Neural crest cell (in vitro differentiated cells): ENCODE measurements around the gene CDKN2D. TPM values are rescaled to one million over a fixed set of nuclear protein-coding genes. Genes with fewer than 3 reads are reported as not detected.
"Not testable (repeated sequence)": the region's sequence is repeated elsewhere in the genome, so short reads cannot be mapped to it uniquely, and the experiment has no call there.

Experiments
- DNase-seq: peaks from one replicate; pipeline ENCODE4 v3.0.0; 2021; ENCODE audit warnings: low read depth, mixed read lengths, low spot score
- H3K27ac Mint-ChIP-seq: one replicate; pipeline ENCODE4 v1.8.0; 2021; ENCODE audit warnings: mild to moderate bottlenecking, mixed read lengths; ENCODE audit not compliant: unreplicated experiment
- H3K27me3 Mint-ChIP-seq: 2 replicates; pipeline ENCODE4 v1.8.0; 2021; ENCODE audit warnings: low read depth, mild to moderate bottlenecking, mixed read lengths
- H3K36me3 Mint-ChIP-seq: 2 replicates; pipeline ENCODE4 v1.8.0; 2021; ENCODE audit warnings: low read depth, mild to moderate bottlenecking, mixed read lengths
- H3K4me1 Mint-ChIP-seq: 2 replicates; pipeline ENCODE4 v1.8.0; 2021; ENCODE audit warnings: mixed read lengths
- H3K4me3 Mint-ChIP-seq: one replicate; pipeline ENCODE4 v1.8.0; 2021; ENCODE audit warnings: mild to moderate bottlenecking, mixed read lengths
- H3K9me3 Mint-ChIP-seq: 2 replicates; pipeline ENCODE4 v1.8.0; 2021; ENCODE audit warnings: mixed read lengths
- CTCF ChIP-seq: fragments of 200-600 bp; sonication (generic); conservative IDR thresholded peaks from 2 replicates; pipeline ENCODE4 v1.5.0; 2021; ENCODE audit warnings: antibody characterized with exemption, mild to moderate bottlenecking
- total RNA-seq: library from RNA; stranded (reverse); gene quantifications from 2 replicates; pipeline ENCODE4 v1.2.1, GENCODE V29; 2021

CDKN2D gene
- total RNA-seq, 1 donor from 2014 or later = 8.7 TPM

GRCh38 chr19:10532457-10532856 is 36.3 kb downstream of the CDKN2D start:
- no peaks in the 10 kb centered on the region for H3K9me3 Mint-ChIP-seq
- peaks cover 6% of the 10 kb centered on the region for H3K27me3 Mint-ChIP-seq
- no peak for DNase-seq
- no peak for TF ChIP-seq CTCF
- H3K4me3 Mint-ChIP-seq = no peak overlapping the region
- no peaks in the 10 kb centered on the region for H3K4me1 Mint-ChIP-seq
- H3K27ac Mint-ChIP-seq = no peak overlapping the region
- no peaks in the 10 kb centered on the region for H3K36me3 Mint-ChIP-seq

DNA sequence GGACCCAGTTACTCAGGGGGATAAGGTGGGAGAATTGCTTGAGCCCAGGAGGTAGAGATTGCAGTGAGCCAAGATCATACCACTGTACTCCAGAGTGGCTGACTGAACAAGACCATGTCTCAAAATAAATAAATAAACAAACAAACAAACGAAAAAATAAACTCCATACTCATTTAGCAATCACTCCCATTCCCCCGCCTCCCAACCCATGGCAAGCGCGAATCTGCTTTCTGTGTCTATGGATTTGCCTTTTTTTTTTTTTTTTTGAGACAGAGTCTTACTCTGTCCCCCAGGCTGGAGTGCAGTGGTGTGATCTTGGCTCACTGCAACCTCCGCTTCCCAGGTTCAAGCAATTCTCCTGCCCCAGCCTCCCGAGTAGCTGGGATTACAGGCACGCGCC is 41.9 kb downstream of the CDKN2D start:
- not testable (repeated sequence) for H3K9me3 Mint-ChIP-seq, H3K4me3 Mint-ChIP-seq, H3K4me1 Mint-ChIP-seq, DNase-seq, H3K36me3 Mint-ChIP-seq, H3K27ac Mint-ChIP-seq, H3K27me3 Mint-ChIP-seq

DNA sequence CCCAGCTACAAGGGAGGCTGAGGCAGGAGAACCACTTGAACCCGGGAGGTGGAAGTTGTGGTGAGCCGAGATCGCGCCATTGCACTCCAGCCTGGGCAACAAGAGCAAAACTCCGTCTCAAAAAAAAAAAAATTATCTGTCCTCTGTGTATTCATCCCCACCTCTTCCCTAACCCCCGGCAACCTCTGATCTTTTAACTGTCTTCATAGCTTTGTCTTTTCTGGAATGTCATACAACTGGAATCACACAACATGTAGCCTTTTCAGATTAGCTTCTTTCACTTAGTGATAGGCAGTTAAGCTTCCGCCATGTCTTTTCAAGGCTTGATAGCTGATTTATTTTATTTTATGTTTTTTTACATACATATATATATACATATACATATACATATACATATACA is 43.1 kb downstream of the CDKN2D start:
- TF ChIP-seq CTCF = no peak
- no peak for DNase-seq
- H3K27ac Mint-ChIP-seq = no peak overlapping the region
- no peaks in the 10 kb centered on the region for H3K36me3 Mint-ChIP-seq
- no peaks in the 10 kb centered on the region for H3K27me3 Mint-ChIP-seq
- H3K9me3 Mint-ChIP-seq = no peaks in the 10 kb centered on the region
- H3K4me1 Mint-ChIP-seq = no peaks in the 10 kb centered on the region
- no peak overlapping the region for H3K4me3 Mint-ChIP-seq

DNA sequence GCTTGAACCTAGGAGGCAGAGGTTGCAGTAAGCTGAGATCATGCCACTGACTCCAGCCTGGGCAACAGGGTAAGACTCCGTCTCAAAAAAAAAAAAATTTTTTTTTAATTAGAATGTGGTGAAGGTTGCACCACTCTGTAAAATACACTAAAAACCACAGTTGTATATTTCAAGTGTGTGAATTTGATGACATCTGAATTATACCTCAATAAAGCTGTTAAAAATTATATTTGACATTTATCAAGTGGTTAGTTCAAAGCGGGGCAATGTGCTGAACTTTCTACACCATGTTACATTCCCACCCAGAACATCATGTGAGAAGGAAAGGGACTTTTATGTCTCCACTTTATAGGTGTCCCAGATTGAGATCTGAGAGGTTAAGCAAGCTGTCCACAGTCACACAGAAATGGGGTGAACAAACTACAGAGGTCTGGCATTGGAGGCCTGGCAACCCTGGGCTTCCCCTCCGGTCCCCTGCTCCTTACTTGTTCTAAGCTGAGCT is 45.6 kb downstream of the CDKN2D start:
- no peak for DNase-seq
- H3K27me3 Mint-ChIP-seq = peaks cover 20% of the 10 kb centered on the region
- no peak overlapping the region for H3K27ac Mint-ChIP-seq
- no peak for TF ChIP-seq CTCF
- no peaks in the 10 kb centered on the region for H3K9me3 Mint-ChIP-seq
- no peak overlapping the region for H3K4me3 Mint-ChIP-seq
- H3K4me1 Mint-ChIP-seq = peaks cover 12% of the 10 kb centered on the region
- H3K36me3 Mint-ChIP-seq = no peaks in the 10 kb centered on the region

DNA sequence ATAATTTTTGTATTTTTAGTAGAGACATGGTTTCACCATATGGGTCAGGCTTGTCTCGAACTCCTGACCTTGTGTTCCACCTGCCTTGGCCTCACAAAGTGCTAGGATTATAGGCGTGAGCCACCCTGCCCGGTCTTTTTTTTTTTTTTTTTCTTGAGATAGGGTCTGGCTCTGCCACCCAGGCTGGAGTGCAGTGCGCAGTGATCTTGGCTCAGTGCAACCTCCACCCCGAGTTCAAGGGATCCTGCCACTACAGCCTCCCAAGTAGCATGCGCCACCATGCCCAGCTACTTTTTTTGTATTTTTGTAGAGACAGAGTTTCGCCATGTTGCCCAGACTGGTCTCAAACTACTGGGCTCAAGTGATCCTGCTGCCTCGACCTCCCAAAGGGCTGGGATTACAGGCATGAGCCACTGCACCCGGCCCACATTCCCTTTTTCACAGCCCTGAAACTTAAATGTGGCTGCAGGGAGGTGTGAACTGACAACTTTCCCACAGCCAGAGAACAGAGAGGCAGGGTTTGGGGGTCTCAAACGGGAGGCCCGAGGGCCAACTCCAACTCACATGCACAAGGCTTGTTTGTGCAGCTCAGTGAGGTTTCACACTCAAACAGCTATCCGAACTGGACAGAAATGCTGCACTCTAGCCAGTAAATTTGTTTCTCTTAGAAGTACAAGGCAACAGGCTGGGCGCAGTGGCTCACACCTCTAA is 47.2 kb downstream of the CDKN2D start:
- no peak for DNase-seq
- no peak overlapping the region for H3K27ac Mint-ChIP-seq
- peaks cover 31% of the 10 kb centered on the region for H3K27me3 Mint-ChIP-seq
- no peaks in the 10 kb centered on the region for H3K36me3 Mint-ChIP-seq
- TF ChIP-seq CTCF = no peak
- H3K4me1 Mint-ChIP-seq = peaks cover 20% of the 10 kb centered on the region
- no peaks in the 10 kb centered on the region for H3K9me3 Mint-ChIP-seq
- H3K4me3 Mint-ChIP-seq = no peak overlapping the region

DNA sequence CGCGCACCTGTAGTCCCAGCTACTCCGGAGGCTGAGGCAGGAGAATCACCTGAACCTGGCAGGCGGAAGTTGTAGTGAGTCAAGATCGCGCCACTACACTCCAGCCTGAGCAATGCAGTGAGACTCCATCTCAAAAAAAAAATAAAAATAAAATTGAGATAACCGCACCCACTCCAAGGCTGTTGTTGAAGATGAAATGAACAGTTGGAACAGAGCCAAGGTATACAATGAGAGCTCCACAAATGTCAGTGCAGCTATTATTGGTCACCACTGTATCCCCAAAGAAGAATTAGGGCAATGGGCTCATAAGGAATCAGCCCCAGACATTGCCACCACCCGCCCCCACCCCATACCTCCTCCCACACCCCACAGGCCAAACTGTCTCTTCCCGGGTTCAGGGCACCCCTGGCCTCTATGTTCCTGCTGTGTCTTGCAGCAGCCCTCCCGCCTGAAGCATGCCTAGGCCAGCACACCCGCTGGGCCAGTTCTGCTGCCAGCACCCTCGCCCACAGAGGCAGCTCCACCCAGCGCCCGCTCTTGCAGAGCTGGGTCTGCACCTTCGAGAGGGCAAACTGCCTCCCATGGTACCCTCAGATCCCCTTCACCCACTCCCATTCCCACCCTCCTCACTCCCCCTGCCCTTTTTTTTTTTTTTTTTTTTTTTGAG is 48.0 kb downstream of the CDKN2D start:
- DNase-seq = no peak
- Mint-ChIP-seq H3K4me1 (peaks cover 24% of the 10 kb centered on the region), H3K27ac (no peak overlapping the region), H3K27me3 (peaks cover 39% of the 10 kb centered on the region), H3K4me3 (no peak overlapping the region), H3K36me3 (no peaks in the 10 kb centered on the region), H3K9me3 (no peaks in the 10 kb centered on the region)
- no peak for TF ChIP-seq CTCF
